Transverse colon (tissue), 4 donors: Measurements from ENCODE around the gene UNC5C.

Source experiments
- CTCF ChIP-seq, 5 experiments: fragments of 200-600 bp in 3 of 5; fragments of 450-650 bp in 2 of 5; sonication (generic) in 3 of 5; IDR thresholded peaks; 1 replicate in 2 of 5; 2 replicates in 3 of 5; pipeline ENCODE4 v1.5.1; 2016 to 2017; ENCODE audit warnings: antibody characterized with exemption in 5 of 5, inconsistent platforms in 3 of 5, mild to moderate bottlenecking in 2 of 5, moderate library complexity in 1 of 5
- POLR2AphosphoS5 ChIP-seq, 3 donors: sonication (generic); formaldehyde crosslinking; IDR thresholded peaks; one replicate each; pipeline ENCODE4 v1.6.1; 2016; ENCODE audit warnings: antibody characterized with exemption in 3 of 3

GRCh38 chr4:95272036-95272435, 276.7 kb downstream of the UNC5C start:
- no peak for TF ChIP-seq CTCF (IDR thresholded peaks at IDR 0.05)
- TF ChIP-seq POLR2AphosphoS5 (IDR thresholded peaks at IDR 0.05) = no peak
